ENCODE results near the gene SLC16A7. TPM values are rescaled to one million over a fixed set of nuclear protein-coding genes. Genes with fewer than 3 reads are reported as not detected.

The SLC16A7 gene
- total RNA-seq, 1 donor from 2014 or later = 26.0 TPM

DNA sequence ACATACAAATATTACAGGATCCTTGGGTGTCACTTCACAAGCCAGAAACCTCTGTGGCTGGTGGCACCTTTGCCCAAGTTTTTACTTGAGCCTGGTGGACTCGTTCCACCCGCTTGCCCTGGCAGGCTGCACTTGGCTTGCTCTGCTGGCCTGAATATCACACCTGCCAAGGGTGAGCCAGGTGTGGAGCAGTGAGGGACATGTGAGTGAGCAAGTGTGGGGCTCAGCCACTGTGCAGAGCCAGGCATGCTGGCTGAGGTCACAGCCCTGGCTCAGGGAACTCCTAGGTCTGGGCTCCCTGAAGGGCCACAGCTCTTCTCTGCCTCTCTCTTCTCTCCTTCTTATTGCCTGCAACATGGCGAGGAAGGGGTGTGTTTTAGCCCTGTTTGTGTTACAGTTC lies 82.0 kb downstream of the SLC16A7 start:
- no peaks in the 10 kb centered on the region for H3K27me3 ChIP-seq
- H3K9me3 ChIP-seq = no peaks in the 10 kb centered on the region
- DNase-seq (no peak), ATAC-seq (no peak)
- intact Hi-C loops (cut with DNase I) = no loop called here
- no peak overlapping the region for H3K27ac ChIP-seq
- no peak overlapping the region for H3K4me3 ChIP-seq
- TF ChIP-seq, protein P1, sequence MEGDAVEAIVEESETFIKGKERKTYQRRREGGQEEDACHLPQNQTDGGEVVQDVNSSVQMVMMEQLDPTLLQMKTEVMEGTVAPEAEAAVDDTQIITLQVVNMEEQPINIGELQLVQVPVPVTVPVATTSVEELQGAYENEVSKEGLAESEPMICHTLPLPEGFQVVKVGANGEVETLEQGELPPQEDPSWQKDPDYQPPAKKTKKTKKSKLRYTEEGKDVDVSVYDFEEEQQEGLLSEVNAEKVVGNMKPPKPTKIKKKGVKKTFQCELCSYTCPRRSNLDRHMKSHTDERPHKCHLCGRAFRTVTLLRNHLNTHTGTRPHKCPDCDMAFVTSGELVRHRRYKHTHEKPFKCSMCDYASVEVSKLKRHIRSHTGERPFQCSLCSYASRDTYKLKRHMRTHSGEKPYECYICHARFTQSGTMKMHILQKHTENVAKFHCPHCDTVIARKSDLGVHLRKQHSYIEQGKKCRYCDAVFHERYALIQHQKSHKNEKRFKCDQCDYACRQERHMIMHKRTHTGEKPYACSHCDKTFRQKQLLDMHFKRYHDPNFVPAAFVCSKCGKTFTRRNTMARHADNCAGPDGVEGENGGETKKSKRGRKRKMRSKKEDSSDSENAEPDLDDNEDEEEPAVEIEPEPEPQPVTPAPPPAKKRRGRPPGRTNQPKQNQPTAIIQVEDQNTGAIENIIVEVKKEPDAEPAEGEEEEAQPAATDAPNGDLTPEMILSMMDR (IDR thresholded peaks at IDR 0.05) = no peak
- H3K4me1 ChIP-seq = no peaks in the 10 kb centered on the region
- H3K36me3 ChIP-seq = no peaks in the 10 kb centered on the region

DNA sequence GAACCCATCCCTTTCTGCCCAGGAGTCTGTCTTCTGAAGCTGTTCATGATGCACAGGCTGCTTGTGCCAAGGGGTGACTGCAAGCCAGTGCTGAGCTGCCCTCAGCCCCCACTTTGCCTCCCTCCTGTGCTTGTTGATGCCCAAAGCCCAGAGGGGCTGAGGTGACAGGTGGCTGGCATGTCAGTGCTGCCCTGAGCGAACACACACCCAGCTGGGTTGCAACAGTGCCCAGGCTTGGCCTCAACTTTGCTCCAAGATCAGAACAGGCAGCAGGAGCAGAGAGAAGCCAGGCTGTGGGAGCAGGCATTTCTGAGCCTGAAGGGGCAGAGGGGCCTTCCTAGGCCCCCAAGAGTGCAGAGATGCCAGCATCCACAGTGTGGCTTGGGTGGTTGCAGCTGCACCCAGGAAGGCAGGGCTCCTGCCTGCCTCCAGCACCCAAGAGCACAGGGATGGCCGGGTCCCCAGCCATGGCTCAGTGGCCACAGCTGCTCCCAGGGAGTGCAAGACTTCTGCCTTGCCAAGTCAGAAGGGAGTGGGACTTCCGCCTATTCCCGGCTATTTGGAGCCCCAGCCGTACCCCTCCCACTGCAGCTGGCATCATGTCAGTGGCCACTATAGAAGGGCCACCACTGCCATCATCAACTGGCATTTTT lies 83.1 kb downstream of the SLC16A7 start:
- H3K27ac ChIP-seq = no peak overlapping the region
- no peaks in the 10 kb centered on the region for H3K27me3 ChIP-seq
- no peak overlapping the region for H3K4me3 ChIP-seq
- H3K36me3 ChIP-seq = no peaks in the 10 kb centered on the region
- no peaks in the 10 kb centered on the region for H3K4me1 ChIP-seq
- ATAC-seq (no peak), DNase-seq (peak; percentile 45)
- intact Hi-C loops (cut with DNase I) = no loop called here
- no peaks in the 10 kb centered on the region for H3K9me3 ChIP-seq
- TF ChIP-seq, protein P1 (IDR thresholded peaks at IDR 0.05) = no peak

DNA sequence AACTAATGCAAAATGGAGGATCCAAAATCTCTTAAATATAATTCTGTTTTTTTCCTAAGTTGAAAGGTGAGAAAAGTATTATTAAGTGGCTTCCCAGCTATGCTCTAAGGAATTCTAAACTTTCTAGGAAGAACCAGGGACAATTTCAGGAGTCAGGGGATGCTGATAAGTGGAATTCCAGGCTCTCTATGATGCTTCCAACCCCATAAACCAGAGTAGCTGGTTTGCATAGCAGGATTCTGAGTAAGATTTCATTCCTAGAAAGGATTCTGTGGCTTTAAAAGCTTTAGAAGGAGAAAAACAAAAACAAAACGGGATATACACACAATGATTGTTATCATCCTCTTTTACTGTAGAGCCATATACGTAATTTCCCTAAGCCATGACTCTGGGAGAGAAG lies 93.9 kb downstream of the SLC16A7 start:
- Histone ChIP-seq H3K27ac (no peak overlapping the region), H3K4me1 (no peaks in the 10 kb centered on the region), H3K9me3 (no peaks in the 10 kb centered on the region), H3K4me3 (no peak overlapping the region), H3K36me3 (no peaks in the 10 kb centered on the region), H3K27me3 (no peaks in the 10 kb centered on the region)
- DNase-seq = no peak
- no peak for ATAC-seq
- intact Hi-C loops (cut with DNase I) = no loop called here
- TF ChIP-seq, protein P1 (IDR thresholded peaks at IDR 0.05) = no peak

DNA sequence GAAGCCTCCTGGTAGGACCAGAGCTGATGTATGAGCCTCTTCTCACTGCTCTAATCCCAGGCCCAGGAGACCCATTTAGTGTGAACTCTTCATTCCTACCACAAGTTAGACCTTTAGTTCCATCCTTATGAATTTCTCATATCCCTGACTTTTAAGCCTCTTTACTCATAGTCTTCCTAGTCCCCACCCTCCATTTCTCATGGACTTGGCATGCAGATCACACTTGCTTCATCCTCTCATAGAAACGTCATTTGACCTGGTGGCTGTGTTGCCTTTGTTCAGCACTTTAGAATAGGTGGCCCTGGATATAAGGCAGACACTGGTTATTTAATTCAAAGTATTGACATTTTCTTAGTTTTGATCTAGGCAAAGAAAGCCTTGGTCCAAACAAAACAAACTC lies 99.5 kb downstream of the SLC16A7 start:
- no peak overlapping the region for H3K4me3 ChIP-seq
- no peaks in the 10 kb centered on the region for H3K27me3 ChIP-seq
- DNase-seq (no peak), ATAC-seq (no peak)
- no peaks in the 10 kb centered on the region for H3K9me3 ChIP-seq
- no peaks in the 10 kb centered on the region for H3K36me3 ChIP-seq
- peaks cover 5% of the 10 kb centered on the region for H3K4me1 ChIP-seq
- H3K27ac ChIP-seq = no peak overlapping the region
- intact Hi-C loops (cut with DNase I) = no loop called here
- TF ChIP-seq, protein P1 (IDR thresholded peaks at IDR 0.05) = no peak

- DNase-seq (no peak), ATAC-seq (peak; percentile 41)
- intact Hi-C loops (cut with DNase I) = no loop called here
- TF ChIP-seq, protein P1 (IDR thresholded peaks at IDR 0.05) = no peak
- Histone ChIP-seq H3K27ac (no peak overlapping the region), H3K4me1 (peaks cover 5% of the 10 kb centered on the region), H3K36me3 (no peaks in the 10 kb centered on the region), H3K27me3 (no peaks in the 10 kb centered on the region), H3K4me3 (no peak overlapping the region), H3K9me3 (no peaks in the 10 kb centered on the region)
Observed at GRCh38 chr12:59698600-59698999, 102.8 kb downstream of the SLC16A7 start.

All from upper lobe of right lung (tissue), 1 donor.